Islet precursor cell (in vitro differentiated cells): ENCODE data around the gene CLSTN1.
"Not testable (repeated sequence)": the region's sequence is repeated elsewhere in the genome, so short reads cannot be mapped to it uniquely, and the experiment has no call there.

Experiments used
- DNase-seq: peaks from one replicate; pipeline ENCODE4 v3.0.0-alpha.2; 2018

Gene CLSTN1

GRCh38 chr1:9760824-9761223 is 62.9 kb downstream of the CLSTN1 start:
- DNase-seq: no peak

GRCh38 chr1:9759939-9760338 is 63.8 kb downstream of the CLSTN1 start:
- no peak for DNase-seq

- no peak for DNase-seq
Observed at GRCh38 chr1:9758559-9759121, 65.1 kb downstream of the CLSTN1 start.

GRCh38 chr1:9755441-9755995 is 68.2 kb downstream of the CLSTN1 start:
- peak; percentile 84 for DNase-seq

GRCh38 chr1:9753121-9753531 is 70.6 kb downstream of the CLSTN1 start:
- DNase-seq: no peak

GRCh38 chr1:9751971-9752370 is 71.8 kb downstream of the CLSTN1 start:
- DNase-seq: no peak

- no peak for DNase-seq
Observed at GRCh38 chr1:9749361-9749760, 74.4 kb downstream of the CLSTN1 start.

GRCh38 chr1:9748391-9748790 is 75.4 kb downstream of the CLSTN1 start:
- DNase-seq: not testable (repeated sequence)

GRCh38 chr1:9746651-9747050 is 77.1 kb downstream of the CLSTN1 start:
- no peak for DNase-seq

GRCh38 chr1:9746211-9746610 is 77.6 kb downstream of the CLSTN1 start:
- DNase-seq: no peak

- no peak for DNase-seq
Observed at GRCh38 chr1:9744106-9744799, 79.5 kb downstream of the CLSTN1 start.

- DNase-seq: no peak
Observed at GRCh38 chr1:9737671-9738070, 86.1 kb downstream of the CLSTN1 start.

GRCh38 chr1:9737057-9737456 is 86.7 kb downstream of the CLSTN1 start:
- DNase-seq: no peak

GRCh38 chr1:9736241-9736640 is 87.5 kb downstream of the CLSTN1 start:
- no peak for DNase-seq

- DNase-seq: no peak
Observed at GRCh38 chr1:9735800-9736199, 88.0 kb downstream of the CLSTN1 start.

- no peak for DNase-seq
Observed at GRCh38 chr1:9733160-9733789, 90.5 kb downstream of the CLSTN1 start.

GRCh38 chr1:9732123-9732971 is 91.4 kb downstream of the CLSTN1 start:
- DNase-seq: no peak

- no peak for DNase-seq
Observed at GRCh38 chr1:9731561-9731960, 92.2 kb downstream of the CLSTN1 start.

GRCh38 chr1:9731051-9731537 is 92.7 kb downstream of the CLSTN1 start:
- no peak for DNase-seq

- DNase-seq: no peak
Observed at GRCh38 chr1:9730096-9730901, 93.5 kb downstream of the CLSTN1 start.

- no peak for DNase-seq
Observed at GRCh38 chr1:9729523-9729922, 94.2 kb downstream of the CLSTN1 start.
